ENCODE data around the gene PTPRCAP.

- no peak for TF ChIP-seq EP300 (IDR thresholded peaks at IDR 0.05; ENCODE audit: borderline replicate concordance)
- no peak for TF ChIP-seq TEAD4 (IDR thresholded peaks at IDR 0.05)
- TF ChIP-seq RAD21 (IDR thresholded peaks at IDR 0.05; ENCODE audit: low read depth): no peak
- TF ChIP-seq TAF1 (IDR thresholded peaks at IDR 0.05; ENCODE audit: low read depth): no peak
Measured at GRCh38 chr11:67417425-67417824, 20.1 kb downstream of the PTPRCAP start.
